Hindlimb muscle (tissue), 1 donor: Measurements from ENCODE around the gene ZC3H7A. TPM values are rescaled to one million over a fixed set of nuclear protein-coding genes. Genes with fewer than 3 reads are reported as not detected.
"Not testable (repeated sequence)": the region's sequence is repeated elsewhere in the genome, so short reads cannot be mapped to it uniquely, and the experiment has no call there.

Experiments
- DNase-seq: peaks from one replicate; pipeline ENCODE4 v3.0.0-alpha.2; 2013
- polyA plus RNA-seq: library from polyadenylated mRNA; unstranded; fragments of 120-200 nt; gene quantifications from one replicate; pipeline ENCODE4 v1.2.1, GENCODE V29; 2013; ENCODE audit not compliant: insufficient read length

Gene ZC3H7A
- 43.0 TPM for polyA plus RNA-seq

GRCh38 chr16:11797166-11797956 is at the start of gene ZC3H7A:
Gene ZC3H7A, minus strand, starts transcription at chr16:11797258. Its CDS starts 14,904 bp downstream, at chr16:11782354.
- peak; percentile 99 for DNase-seq

- no peak for DNase-seq
These were observed 47.4 kb upstream of the ZC3H7A start for GRCh38 chr16:11844499-11844898.

- DNase-seq, result no peak
These were observed 46.8 kb upstream of the ZC3H7A start for GRCh38 chr16:11843861-11844260.

DNA sequence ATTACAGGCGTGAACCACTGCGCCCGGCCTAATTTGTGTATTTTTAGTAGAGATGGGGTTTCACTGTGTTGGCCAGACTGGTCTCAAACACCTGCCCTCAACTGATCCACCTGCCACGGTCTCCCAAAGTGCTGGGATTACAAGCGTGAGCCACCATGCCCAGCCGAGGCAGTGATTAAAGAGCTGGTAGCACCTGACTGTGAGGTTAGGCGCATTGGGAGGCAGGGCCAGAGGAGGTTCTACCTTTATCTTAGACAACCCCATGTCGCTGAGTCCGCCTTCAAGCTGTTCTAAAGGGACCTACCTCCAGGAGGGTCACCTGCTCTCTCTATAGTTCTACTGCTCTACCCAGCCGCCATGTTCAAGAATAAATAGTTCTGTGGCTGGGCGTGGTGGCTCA is 46.1 kb upstream of the ZC3H7A start:
- no peak for DNase-seq

DNA sequence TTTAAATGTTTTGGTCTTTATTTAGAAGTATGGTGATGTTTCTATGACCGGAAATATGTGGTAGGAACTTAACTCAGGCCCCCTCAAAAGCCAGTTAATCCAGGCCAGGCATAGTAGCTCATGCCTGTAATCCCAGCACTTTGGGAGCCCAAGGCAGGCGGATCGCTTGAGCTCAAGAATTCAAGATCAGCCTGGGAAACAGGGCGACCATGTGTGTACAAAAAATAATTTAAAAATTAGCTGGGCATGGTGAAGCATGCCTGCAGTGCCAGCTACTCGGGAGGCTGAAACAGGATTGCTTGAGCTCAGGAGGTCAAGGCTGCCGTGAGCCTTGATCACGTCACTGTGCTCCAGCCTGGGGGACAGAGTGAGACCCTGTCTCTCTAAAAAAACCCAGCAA is 44.0 kb upstream of the ZC3H7A start:
- no peak for DNase-seq

- no peak for DNase-seq
These were observed 39.7 kb upstream of the ZC3H7A start for GRCh38 chr16:11836650-11837244.

DNA sequence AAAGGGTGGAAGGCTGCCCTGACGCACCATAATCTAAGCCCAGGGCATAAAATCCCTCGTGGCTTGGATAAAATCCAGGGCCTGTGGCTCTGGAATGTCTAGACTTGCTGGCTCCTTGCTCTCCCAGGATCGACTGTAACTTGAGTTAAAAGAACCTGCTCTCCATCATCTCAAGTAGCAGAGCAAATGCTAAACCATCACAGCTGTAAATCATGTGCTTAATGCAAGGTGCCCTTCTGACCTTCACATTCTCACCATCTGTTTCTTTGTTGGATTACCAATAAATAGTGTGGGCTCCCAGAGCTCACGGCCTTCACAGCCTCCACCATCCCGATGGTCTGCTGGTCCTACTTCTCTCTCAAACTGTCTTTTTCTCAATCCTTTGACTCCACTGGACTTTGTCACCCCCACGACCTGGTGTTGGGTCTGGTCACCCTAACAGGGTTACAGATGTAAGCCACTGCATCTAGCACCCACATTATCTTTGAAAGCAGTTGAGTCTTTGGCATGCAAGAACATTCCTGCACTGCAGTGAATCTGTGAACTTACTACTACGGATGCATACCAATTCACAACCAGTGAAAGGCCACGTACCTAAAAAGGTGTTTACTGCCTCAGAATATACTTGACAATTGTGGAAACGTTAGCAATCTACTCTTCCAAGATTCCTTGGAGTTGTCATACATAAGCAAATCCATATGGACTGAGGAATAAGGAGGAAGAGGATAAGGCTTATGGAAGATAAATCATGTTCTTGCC is 39.0 kb upstream of the ZC3H7A start:
- DNase-seq, result no peak

DNA sequence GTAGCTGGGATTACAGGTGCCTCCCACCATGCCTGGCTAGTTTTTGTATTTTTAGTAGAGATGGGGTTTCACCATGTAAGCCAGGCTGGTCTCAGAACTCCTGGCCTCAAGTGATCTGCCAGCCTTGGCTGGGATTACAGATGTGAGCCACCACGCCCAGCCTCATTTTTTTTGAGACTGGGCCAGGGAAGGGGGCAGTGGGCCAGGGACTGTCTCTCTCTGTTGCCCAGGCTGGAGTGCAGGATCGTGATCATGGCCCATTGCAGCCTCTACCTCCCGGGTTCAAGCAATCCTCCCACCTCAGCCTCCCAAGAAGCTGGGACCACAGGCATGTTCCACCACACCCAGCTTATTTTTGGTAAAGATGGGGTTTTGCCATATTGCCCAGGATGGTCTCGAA is 38.3 kb upstream of the ZC3H7A start:
- no peak for DNase-seq

GRCh38 chr16:11833951-11834695 is 37.1 kb upstream of the ZC3H7A start:
- no peak for DNase-seq

DNA sequence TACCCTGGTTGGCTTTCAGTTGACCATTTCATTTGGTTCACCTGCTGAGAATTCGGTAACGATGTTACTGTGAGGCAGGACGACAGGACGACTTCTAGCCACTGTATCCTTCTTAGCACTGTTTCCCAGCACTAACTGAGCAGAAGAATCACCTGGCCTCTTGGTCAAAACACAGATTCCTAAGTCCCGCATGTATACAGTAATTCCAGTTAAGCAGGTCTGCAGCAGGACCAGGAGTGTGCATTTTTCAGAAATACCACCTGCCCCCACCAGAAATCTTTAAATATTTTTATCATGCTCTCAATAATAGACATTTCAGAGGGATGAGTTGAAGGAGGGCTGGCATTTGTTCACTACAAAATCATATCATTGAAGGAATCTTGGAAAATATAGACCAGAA is 31.6 kb upstream of the ZC3H7A start:
- DNase-seq, result no peak

- DNase-seq, result not testable (repeated sequence)
These were observed 28.6 kb upstream of the ZC3H7A start for GRCh38 chr16:11825520-11826165.

DNA sequence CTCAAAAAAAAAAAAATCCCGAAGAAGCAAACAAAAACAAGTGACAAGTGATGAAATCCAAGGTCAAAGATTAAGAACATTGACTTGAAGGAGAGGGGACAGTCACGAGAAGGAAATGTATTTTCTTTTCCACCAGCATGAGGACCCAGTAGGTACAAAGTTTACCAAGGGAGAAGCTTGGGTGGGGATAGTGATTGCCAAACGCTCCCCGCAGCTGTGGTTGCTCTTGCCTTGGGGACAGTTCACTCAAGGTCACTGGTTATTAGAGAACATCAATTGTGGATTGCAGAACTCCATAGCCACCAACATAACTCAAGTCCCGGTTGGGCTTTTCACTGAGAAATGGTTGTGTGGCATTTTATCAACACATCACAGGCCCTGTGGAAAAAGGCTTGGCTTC is 27.3 kb upstream of the ZC3H7A start:
- no peak for DNase-seq

DNA sequence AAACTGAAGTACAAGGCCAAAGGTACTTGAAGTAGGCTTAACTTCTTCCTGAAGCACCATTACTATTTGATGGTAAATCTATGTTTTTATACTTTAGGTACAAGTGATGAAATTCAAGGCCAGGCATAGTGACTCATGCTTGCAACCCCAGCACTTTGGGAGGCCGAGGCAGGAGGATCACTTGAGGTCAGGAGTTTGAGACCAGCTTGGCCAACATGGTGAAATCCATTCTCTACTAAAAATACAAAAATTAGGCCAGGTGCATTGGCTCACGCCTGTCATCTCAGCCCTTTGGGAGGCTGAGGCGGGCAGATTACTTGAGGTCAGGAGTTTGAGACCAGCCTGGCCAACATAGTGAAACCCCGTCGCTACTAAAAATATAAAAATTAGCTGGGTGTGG is 26.6 kb upstream of the ZC3H7A start:
- DNase-seq, result not testable (repeated sequence)

GRCh38 chr16:11819798-11820197 is 22.7 kb upstream of the ZC3H7A start:
- DNase-seq, result no peak

GRCh38 chr16:11818970-11819369 is 21.9 kb upstream of the ZC3H7A start:
- not testable (repeated sequence) for DNase-seq

GRCh38 chr16:11816123-11816522 is 19.1 kb upstream of the ZC3H7A start:
- no peak for DNase-seq

- not testable (repeated sequence) for DNase-seq
These were observed 17.7 kb upstream of the ZC3H7A start for GRCh38 chr16:11814800-11815199.

DNA sequence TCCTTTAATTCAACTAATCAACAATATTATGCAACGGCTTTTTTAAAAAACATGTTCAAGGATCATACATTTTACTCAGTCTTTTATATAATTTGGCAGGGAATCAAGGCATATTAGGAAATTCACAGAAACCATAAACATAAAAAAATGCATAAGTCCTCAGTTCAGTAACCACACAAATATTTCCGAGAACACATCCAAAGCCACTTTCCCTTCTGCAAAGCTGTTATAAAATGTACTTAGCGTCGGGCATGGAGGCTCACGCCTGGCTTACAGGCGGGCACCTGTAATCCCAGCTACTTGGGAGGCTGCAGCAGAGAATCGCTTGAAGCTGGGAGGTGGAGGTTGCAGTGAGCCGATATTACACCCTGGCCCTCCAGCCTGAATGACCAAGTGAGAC is 9.7 kb upstream of the ZC3H7A start:
- DNase-seq, result no peak

DNA sequence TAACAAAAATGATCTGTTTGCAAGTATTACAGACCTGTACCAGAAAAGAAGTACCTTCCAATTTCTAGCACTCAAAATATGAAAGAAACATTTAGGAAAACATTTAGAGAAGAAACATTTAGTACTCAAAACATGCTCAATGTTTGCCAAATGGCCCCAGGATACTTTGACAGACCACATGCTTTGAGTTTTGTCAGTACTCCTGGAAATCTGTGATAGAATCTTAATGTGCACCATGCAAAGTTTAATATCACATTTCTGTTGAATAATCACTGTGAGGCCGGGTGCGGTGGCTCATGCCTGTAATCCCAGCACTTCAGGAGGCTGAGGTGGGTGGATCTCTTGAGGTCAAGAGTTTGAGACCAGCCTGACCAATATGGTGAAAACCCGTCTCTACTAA is 8.5 kb upstream of the ZC3H7A start:
- no peak for DNase-seq

GRCh38 chr16:11801481-11802021 is 4.5 kb upstream of the ZC3H7A start:
- no peak for DNase-seq

DNA sequence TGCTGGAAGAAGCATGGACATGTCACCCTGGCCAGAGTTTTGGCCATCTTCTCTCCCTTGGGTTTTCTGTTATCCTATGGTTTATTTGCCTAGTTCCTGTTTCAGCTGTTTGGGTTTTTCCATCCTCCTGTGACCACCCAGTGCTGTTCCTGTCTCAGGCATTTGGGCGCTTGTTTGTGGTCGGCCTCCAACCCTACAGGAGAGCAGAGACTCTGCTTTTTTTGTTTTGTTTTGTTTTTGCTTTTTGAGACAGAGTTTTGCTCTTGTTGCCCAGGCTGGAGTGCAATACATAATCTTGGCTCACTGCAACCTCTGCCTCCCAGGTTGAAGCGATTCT is 3.3 kb upstream of the ZC3H7A start:
- no peak for DNase-seq
